ENCODE data around the gene TPRN.
"Not testable (repeated sequence)": the region's sequence is repeated elsewhere in the genome, so short reads cannot be mapped to it uniquely, and the experiment has no call there.

TPRN gene

GRCh38 chr9:137200311-137201204, at the start of gene TPRN:
Gene TPRN, minus strand, starts transcription at chr9:137200741. Its CDS starts 30 bp downstream, at chr9:137200711.
- DNase-seq (ENCODE audit: low read depth in 3 of 3): peak; percentile 97 to 99 (median 97)

DNA sequence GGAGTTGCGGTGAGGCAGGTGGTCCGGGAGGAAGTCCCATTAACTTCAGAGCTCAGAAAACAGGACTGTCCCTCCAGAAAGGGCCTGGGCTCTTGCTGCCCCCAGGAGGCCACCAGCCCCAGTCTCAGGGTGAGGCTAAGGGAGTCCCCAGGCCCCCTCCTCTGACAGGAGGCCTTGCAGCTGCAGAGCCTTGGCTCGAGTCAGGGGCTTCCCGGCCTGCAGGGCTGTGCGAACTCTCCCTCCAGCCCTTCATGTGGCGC, 47.3 kb upstream of the TPRN start:
- no peak for DNase-seq (ENCODE audit: low read depth in 3 of 3)

- DNase-seq (ENCODE audit: low read depth in 3 of 3): no peak
These were observed 46.8 kb upstream of the TPRN start for GRCh38 chr9:137247135-137247915.

GRCh38 chr9:137245450-137246421, 45.2 kb upstream of the TPRN start:
- DNase-seq (ENCODE audit: low read depth in 3 of 3): no peak

GRCh38 chr9:137244486-137245449, 44.2 kb upstream of the TPRN start:
- DNase-seq (ENCODE audit: low read depth in 3 of 3): peak in 1 of 3 experiments; percentile 24

GRCh38 chr9:137243626-137244485, 43.3 kb upstream of the TPRN start:
- peak in 1 of 3 experiments; percentile 27 for DNase-seq (ENCODE audit: low read depth in 3 of 3)

- not testable (repeated sequence) for DNase-seq (ENCODE audit: low read depth in 3 of 3)
These were observed 42.7 kb upstream of the TPRN start for GRCh38 chr9:137243266-137243625.

GRCh38 chr9:137242269-137243203, 42.0 kb upstream of the TPRN start:
- DNase-seq (ENCODE audit: low read depth in 3 of 3): no peak

DNA sequence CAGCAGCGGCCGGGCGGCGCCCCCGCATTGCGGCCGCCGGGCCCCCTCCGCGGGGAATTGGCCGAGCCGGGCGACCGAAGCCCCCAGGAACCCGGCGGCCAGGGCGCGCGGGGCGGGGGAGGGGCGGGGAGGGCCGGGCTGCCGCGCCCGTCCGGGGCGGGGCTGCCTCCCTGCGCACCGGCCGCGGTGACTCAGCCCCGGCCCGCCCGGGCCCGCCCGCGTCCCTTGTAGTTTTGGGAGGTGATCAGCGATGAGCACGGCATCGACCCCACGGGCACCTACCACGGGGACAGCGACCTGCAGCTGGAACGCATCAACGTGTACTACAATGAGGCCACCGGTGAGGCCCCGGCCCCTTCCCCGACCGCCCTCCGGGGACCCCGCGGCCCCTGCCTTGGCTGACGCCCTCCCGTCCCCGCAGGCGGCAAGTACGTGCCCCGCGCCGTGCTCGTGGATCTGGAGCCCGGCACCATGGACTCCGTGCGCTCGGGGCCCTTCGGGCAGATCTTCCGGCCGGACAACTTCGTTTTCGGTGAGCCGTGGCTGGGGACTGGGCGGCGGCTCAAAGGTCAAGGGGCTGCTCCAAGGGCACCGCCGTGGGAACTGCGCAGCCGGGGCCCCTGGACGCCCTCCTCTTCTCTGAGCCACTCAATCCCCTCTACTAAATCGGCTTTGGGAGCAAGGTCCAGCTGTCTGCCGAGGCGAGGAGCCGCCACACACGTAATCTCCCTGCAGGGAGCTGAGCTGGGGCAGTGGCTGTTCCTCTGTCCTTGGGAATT, 41.1 kb upstream of the TPRN start:
- peak; percentile 40 to 63 (median 41) for DNase-seq (ENCODE audit: low read depth in 3 of 3)

DNA sequence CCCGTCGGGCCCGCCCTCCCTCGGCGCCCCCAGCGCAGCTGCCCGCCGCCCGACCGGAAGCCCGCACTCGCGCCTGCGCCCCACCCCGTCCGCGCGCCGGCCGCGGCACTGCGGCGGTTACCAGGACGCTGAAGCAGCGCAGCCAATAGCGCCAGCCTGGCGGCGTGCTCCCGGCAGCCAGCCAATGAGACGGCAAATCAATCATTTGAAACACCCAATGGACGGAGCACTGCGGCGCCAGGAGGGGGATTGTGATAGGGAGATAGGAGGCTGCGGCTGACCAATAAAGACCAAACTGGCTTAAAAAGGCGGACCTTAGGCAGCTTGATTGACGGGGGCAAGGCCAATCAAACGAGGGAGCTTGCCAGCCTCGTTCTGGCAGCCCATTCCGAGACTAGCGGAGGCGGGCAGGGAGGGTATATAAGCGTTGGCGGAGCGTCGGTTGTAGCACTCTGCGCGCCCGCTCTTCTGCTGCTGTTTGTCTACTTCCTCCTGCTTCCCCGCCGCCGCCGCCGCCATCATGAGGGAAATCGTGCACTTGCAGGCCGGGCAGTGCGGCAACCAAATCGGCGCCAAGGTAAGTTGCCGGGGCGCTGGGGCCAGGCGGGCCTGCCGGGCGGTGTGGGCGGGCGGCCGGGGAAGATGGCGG, 40.4 kb upstream of the TPRN start, which contains the start of gene TUBB4B:
TSS of gene TUBB4B (plus strand) at position 447 of the 649 bp plus-strand sequence. CDS start at position 521, 74 bp downstream.
- peak; percentile 92 to 97 (median 96) for DNase-seq (ENCODE audit: low read depth in 3 of 3)

GRCh38 chr9:137240318-137240840, 39.8 kb upstream of the TPRN start:
- DNase-seq (ENCODE audit: low read depth in 3 of 3): peak; percentile 38 to 66 (median 46)

DNA sequence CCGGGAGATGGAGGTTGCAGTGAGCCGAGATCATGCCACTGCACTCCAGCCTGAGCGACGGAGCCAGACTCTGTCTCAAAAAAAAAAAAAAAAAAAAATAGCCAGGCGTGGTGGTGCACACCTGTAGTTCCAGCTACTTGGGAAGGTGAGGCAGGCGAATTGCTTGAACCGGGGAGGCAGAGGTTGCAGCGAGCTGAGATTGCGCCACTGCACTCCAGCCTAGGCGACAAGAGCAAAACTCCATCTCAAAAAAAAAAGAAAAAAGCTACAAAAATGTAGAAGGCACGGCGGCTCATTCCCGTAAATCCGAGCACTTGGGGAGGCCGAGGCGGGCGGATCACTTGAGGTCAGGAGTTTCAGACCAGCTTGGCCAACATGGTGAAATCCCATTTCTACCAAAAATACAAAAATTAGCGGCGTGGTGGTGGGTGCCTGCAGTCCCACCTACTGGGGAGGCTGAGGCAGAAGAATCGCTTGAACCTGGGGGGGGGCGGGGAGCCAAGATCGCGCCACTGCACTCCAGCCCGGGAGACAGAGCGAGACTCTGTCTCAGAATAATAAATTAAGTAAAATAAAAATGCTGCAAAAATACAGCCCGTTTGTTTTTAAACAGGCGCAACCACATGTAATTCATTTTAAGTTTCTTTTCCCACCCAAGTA, 39.1 kb upstream of the TPRN start:
- not testable (repeated sequence) for DNase-seq (ENCODE audit: low read depth in 3 of 3)

GRCh38 chr9:137237759-137238726, 37.5 kb upstream of the TPRN start:
- DNase-seq (ENCODE audit: low read depth in 3 of 3): no peak

DNA sequence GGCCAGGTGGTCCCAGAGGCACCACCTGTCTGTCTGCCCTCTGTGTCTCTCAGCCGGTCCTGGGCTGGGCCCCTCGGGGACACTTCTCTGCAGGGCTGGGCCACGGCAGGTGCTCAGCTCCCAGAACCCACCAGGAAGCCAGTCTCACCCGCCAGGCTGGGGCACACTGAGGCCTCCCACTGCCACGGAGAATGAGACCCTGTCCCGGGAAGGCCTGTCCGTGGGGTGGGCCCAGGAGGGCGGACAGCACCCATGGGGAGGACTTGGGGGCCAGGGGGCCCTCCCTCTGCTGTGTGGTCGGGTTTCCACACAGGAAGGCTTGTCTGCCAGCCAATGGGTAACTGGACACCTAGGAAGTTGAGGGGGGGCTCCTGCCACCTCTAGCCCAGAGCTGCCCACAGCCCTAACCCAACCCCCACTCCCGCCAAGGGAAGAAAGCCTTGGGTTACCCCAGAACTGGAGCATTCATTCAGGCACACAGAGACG, 36.4 kb upstream of the TPRN start:
- DNase-seq (ENCODE audit: low read depth in 3 of 3): no peak

Data from stimulated activated CD4-positive, alpha-beta T cell treated with anti-CD3 and anti-CD28 coated beads, TNF-alpha, amount 100 ng/mL, for 24 hours (primary cell).